ENCODE results near the gene HSP90AA1. TPM values are rescaled to one million over a fixed set of nuclear protein-coding genes. Genes with fewer than 3 reads are reported as not detected.
A peak's percentile ranks its signal among the peaks of the same experiment; 100 is the strongest.

HSP90AA1 gene
- total RNA-seq, 1 donor from 2014 or later, result 540 TPM

DNA sequence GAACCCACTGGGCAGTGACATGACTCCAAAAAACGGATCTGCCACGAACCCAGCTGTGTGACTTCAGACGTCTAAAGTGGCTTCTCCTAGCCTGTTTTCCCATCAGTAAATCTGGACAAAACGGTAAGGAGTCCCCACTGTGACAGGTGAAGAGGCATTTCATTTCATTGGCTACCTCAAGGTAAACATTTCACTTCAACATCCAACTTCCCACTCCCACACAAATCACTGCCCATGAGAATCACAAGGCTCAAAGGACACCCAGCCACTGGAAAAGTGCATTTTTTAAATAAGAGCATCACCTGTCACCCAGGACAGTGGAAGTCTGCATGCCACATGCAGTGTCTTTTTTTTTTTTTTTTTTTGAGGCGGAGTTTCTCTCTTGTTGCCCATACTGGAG is 27.9 kb downstream of the HSP90AA1 start:
- intact Hi-C loops (cut with DNase I), result no loop called here
- Histone ChIP-seq H3K27me3 (ENCODE audit: low read depth) (no peaks in the 10 kb centered on the region), H3K9me3 (no peaks in the 10 kb centered on the region), H3K36me3 (peaks cover 3% of the 10 kb centered on the region), H3K4me3 (no peak overlapping the region), H3K27ac (no peak overlapping the region), H3K4me1 (peaks cover 13% of the 10 kb centered on the region)
- TF ChIP-seq, protein P1, sequence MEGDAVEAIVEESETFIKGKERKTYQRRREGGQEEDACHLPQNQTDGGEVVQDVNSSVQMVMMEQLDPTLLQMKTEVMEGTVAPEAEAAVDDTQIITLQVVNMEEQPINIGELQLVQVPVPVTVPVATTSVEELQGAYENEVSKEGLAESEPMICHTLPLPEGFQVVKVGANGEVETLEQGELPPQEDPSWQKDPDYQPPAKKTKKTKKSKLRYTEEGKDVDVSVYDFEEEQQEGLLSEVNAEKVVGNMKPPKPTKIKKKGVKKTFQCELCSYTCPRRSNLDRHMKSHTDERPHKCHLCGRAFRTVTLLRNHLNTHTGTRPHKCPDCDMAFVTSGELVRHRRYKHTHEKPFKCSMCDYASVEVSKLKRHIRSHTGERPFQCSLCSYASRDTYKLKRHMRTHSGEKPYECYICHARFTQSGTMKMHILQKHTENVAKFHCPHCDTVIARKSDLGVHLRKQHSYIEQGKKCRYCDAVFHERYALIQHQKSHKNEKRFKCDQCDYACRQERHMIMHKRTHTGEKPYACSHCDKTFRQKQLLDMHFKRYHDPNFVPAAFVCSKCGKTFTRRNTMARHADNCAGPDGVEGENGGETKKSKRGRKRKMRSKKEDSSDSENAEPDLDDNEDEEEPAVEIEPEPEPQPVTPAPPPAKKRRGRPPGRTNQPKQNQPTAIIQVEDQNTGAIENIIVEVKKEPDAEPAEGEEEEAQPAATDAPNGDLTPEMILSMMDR (IDR thresholded peaks at IDR 0.05), result no peak
- no peak for ATAC-seq
- DNase-seq, result no peak

DNA sequence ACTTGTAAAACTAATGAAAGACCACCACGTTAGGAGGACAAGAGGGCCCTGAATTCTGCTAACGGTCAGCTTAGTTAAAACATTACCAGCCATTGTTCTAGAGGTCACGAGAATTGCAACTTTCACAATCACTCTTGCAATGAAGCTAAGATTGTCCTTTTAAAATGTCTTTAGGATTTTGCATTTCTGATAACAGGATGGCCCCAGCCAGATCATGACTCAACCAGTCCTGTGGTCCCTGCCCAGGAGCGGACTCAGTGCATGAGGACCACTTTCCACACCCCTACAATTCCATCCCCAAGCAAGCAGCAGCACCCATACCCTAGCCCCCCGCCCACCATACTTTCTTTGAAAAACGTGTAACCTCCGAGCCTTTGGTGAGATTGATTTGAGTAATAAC is 28.7 kb downstream of the HSP90AA1 start:
- TF ChIP-seq, protein P1 (IDR thresholded peaks at IDR 0.05), result no peak
- no peak for ATAC-seq

DNA sequence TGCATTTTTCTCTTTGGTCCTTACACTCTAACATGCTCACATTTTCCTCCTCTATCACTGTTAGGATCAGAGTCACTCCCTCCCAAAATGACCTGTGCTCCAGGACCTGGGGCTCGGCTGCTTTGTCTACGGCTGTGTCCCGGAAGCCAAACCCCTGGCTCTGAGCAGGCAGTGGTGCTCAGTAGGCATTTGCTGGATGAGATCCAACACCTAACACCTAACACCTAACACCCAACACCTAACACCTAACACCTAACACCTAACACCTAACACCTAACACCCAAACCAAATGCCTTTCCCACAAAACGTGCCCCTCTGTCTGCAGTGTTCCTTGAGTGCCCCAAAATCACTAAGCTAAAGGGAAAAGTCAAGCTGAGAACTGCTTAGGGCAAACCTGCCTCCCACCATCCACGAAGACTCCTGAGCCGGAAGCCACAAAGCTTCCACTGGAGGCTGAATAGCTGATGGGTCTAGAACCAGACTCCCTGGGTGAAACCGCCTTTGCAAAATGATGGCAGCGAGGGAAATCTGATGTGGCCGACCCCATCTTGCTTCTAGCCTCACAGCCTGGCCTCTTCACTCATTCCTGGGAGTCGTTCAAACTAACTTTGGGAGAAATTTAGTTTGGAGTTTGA is 29.2 kb downstream of the HSP90AA1 start:
- H3K4me3 ChIP-seq, result no peak overlapping the region
- TF ChIP-seq, protein P1 (IDR thresholded peaks at IDR 0.05), result no peak
- peaks cover 12% of the 10 kb centered on the region for H3K36me3 ChIP-seq
- peaks cover 1% of the 10 kb centered on the region for H3K4me1 ChIP-seq
- DNase-seq, result no peak
- H3K27ac ChIP-seq, result no peak overlapping the region
- no peaks in the 10 kb centered on the region for H3K27me3 ChIP-seq (ENCODE audit: low read depth)
- peak in 1 of 2 donors; percentile 4 for ATAC-seq
- H3K9me3 ChIP-seq, result no peaks in the 10 kb centered on the region
- intact Hi-C loops (cut with DNase I), result no loop called here

More for the DNA sequence above, 28.7 kb downstream of the HSP90AA1 start:
- peaks cover 7% of the 10 kb centered on the region for H3K4me1 ChIP-seq
- H3K36me3 ChIP-seq, result peaks cover 7% of the 10 kb centered on the region
- no peak overlapping the region for H3K4me3 ChIP-seq
- no peaks in the 10 kb centered on the region for H3K27me3 ChIP-seq (ENCODE audit: low read depth)
- no peak for DNase-seq
- H3K9me3 ChIP-seq, result no peaks in the 10 kb centered on the region
- H3K27ac ChIP-seq, result no peak overlapping the region
- intact Hi-C loops (cut with DNase I), result no loop called here

DNA sequence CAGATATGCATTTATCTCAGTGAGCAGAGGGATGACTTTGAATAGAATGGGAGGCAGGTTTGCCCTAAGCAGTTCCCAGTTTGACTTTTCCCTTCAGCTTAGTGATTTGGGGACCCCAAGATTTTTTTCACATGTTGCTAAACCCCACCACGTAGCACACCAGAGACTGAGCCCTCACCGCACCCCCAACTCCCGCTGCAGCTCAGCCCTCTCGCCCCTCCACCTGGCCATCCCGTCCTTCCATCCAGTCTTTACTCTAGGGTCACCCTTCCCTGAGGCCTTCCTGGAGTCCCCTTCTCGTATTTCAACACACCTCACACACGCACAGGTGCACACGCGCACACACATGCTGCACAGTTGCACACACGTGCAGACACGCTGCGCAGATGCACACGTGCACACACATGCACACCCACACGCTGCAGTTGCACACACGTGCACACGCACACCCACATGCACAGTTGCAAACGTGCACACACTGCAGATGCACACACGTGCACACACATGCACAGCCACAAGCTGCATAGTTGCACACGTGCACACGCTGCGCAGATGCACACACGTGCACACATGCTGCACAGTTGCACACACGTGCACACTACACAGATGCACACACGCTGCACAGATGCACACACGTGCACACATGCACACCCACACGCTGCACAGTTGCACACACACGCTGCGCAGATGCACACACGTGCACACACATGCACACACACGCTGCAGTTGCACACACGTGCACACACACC is 30.0 kb downstream of the HSP90AA1 start:
- Histone ChIP-seq H3K27me3 (ENCODE audit: low read depth) (no peaks in the 10 kb centered on the region), H3K27ac (no peak overlapping the region), H3K4me1 (no peaks in the 10 kb centered on the region), H3K4me3 (no peak overlapping the region), H3K36me3 (peaks cover 19% of the 10 kb centered on the region), H3K9me3 (no peaks in the 10 kb centered on the region)
- ATAC-seq (peak; percentile 6 to 40), DNase-seq (no peak)
- TF ChIP-seq, protein P1 (IDR thresholded peaks at IDR 0.05), result no peak
- intact Hi-C loops (cut with DNase I), result no loop called here

DNA sequence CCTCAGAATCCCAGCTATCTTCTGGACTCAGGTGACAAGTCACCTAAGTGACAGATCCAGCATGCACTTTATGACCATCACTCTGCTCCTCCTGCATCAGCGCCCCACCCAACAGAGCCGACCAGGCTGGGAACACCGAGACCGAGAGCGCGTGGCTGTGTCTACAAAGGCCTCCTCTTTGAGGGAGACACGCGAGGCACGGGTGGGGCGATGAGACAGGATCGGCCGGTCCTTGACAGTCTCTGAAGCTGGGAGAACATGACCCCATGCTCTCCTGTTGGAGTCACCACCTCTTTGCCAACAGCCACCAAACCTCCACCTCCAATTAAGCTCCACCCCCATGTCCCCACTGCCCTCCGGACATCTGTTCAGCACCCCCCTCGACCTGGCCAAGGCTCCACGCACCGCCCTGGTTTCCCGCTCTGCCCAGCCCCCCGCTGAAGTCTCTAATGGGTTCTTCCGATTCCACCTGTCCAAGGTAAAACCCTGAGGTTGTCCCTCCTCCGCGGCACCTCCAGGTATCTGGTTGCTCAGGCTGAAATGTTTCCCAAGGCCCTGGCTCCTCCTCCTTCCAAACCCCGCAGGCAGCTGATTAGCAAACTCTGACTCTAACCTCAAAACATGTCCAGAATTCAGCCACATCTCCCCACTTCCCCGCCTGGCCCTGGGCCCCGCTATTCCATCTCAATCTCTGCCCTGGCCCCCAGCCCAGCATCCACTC is 31.5 kb downstream of the HSP90AA1 start:
- H3K27ac ChIP-seq, result no peak overlapping the region
- ATAC-seq (peak in 1 of 2 donors; percentile 24), DNase-seq (no peak)
- no peaks in the 10 kb centered on the region for H3K9me3 ChIP-seq
- H3K36me3 ChIP-seq, result peaks cover 35% of the 10 kb centered on the region
- TF ChIP-seq, protein P1 (IDR thresholded peaks at IDR 0.05), result no peak
- no peaks in the 10 kb centered on the region for H3K4me1 ChIP-seq
- H3K4me3 ChIP-seq, result no peak overlapping the region
- intact Hi-C loops (cut with DNase I), result no loop called here
- no peaks in the 10 kb centered on the region for H3K27me3 ChIP-seq (ENCODE audit: low read depth)

Measured in lower lobe of right lung (tissue), 2 donors.